GM18498 (cell line): ENCODE measurements around the gene CTAG2.
"Not testable (repeated sequence)": the region's sequence is repeated elsewhere in the genome, so short reads cannot be mapped to it uniquely, and the experiment has no call there.

Experiments
- ATAC-seq: cut with Tn5 transposase; IDR thresholded peaks from one replicate; pipeline ENCODE4 v1.9.1; 2021; ENCODE audit warnings: mild to moderate bottlenecking, moderate library complexity; ENCODE audit not compliant: unreplicated experiment

The CTAG2 gene

GRCh38 chrX:154653413-154653812 is at the start of gene CTAG2:
CTAG2 (minus strand) TSS chrX:154653579; CDS start chrX:154653515, 64 bp downstream.
- ATAC-seq, result not testable (repeated sequence)

GRCh38 chrX:154698630-154699248 is 45.4 kb upstream of the CTAG2 start:
- no peak for ATAC-seq

GRCh38 chrX:154696676-154697045 is 43.3 kb upstream of the CTAG2 start:
- ATAC-seq, result no peak

GRCh38 chrX:154695911-154696675 is 42.7 kb upstream of the CTAG2 start:
- no peak for ATAC-seq

GRCh38 chrX:154693394-154693793 is 40.0 kb upstream of the CTAG2 start:
- no peak for ATAC-seq

GRCh38 chrX:154690438-154690837 is 37.1 kb upstream of the CTAG2 start:
- ATAC-seq, result not testable (repeated sequence)

- ATAC-seq, result not testable (repeated sequence)
These were observed 18.7 kb upstream of the CTAG2 start for GRCh38 chrX:154672084-154672483.

GRCh38 chrX:154670848-154671247 is 17.5 kb upstream of the CTAG2 start:
- ATAC-seq, result not testable (repeated sequence)

GRCh38 chrX:154661899-154662298 is 8.5 kb upstream of the CTAG2 start:
- ATAC-seq, result no peak

GRCh38 chrX:154661170-154661569 is 7.8 kb upstream of the CTAG2 start:
- ATAC-seq, result no peak

- no peak for ATAC-seq
These were observed 7.2 kb upstream of the CTAG2 start for GRCh38 chrX:154660541-154660940.

- ATAC-seq, result no peak
These were observed 5.6 kb upstream of the CTAG2 start for GRCh38 chrX:154658957-154659356.

GRCh38 chrX:154658187-154658586 is 4.8 kb upstream of the CTAG2 start:
- no peak for ATAC-seq

GRCh38 chrX:154657226-154657805 is 3.9 kb upstream of the CTAG2 start:
- no peak for ATAC-seq

GRCh38 chrX:154655786-154656185 is 2.4 kb upstream of the CTAG2 start:
- no peak for ATAC-seq

- ATAC-seq, result no peak
These were observed 2.0 kb upstream of the CTAG2 start for GRCh38 chrX:154655346-154655745.

GRCh38 chrX:154654925-154655324 is 1.5 kb upstream of the CTAG2 start:
- no peak for ATAC-seq

- ATAC-seq, result no peak
These were observed 993 bp upstream of the CTAG2 start for GRCh38 chrX:154654372-154654771.

- ATAC-seq, result no peak
These were observed 354 bp downstream of the CTAG2 start for GRCh38 chrX:154653048-154653401.

- ATAC-seq, result no peak
These were observed 900 bp downstream of the CTAG2 start for GRCh38 chrX:154652311-154653047.

- ATAC-seq, result no peak
These were observed 3.2 kb downstream of the CTAG2 start for GRCh38 chrX:154650221-154650510.
